Left ventricle myocardium inferior (tissue), 1 donor: ENCODE data around the gene CREB5. TPM values are rescaled to one million over a fixed set of nuclear protein-coding genes. Genes with fewer than 3 reads are reported as not detected.

Experiments
- DNase-seq: peaks from one replicate; pipeline ENCODE4 v3.0.0-alpha.2; 2020
- H3K27ac ChIP-seq: fragments of 200-600 bp; replicated peaks from 2 replicates; pipeline ENCODE4 v1.8.0; 2021
- H3K27me3 ChIP-seq: fragments of 200-600 bp; 2 replicates; pipeline ENCODE4 v1.8.0; 2021; ENCODE audit warnings: low read depth
- H3K36me3 ChIP-seq: fragments of 200-600 bp; 2 replicates; pipeline ENCODE4 v1.8.0; 2021
- H3K4me1 ChIP-seq: fragments of 200-600 bp; 2 replicates; pipeline ENCODE4 v1.8.0; 2021
- H3K4me3 ChIP-seq: fragments of 200-600 bp; 2 replicates; pipeline ENCODE4 v1.8.0; 2021; ENCODE audit warnings: mild to moderate bottlenecking, moderate library complexity
- H3K9me3 ChIP-seq: fragments of 200-600 bp; replicated peaks from 2 replicates; pipeline ENCODE4 v1.8.0; 2021
- CTCF ChIP-seq: fragments of 200-600 bp; IDR thresholded peaks from 2 replicates; pipeline ENCODE4 v1.8.0; 2021; ENCODE audit warnings: antibody characterized with exemption, mild to moderate bottlenecking, borderline replicate concordance
- intact Hi-C: fragments of 100-400 bp; cut with micrococcal nuclease; formaldehyde crosslinking; loops from one replicate; pipeline ENCODE4 v1.11.0; 2022
- total RNA-seq: library from RNA; stranded (reverse); fragmentation: NEBNext Ultra II Directional; extraction: Animal tissue kit (Norgen Biotek cat#: 25700); gene quantifications from one replicate; pipeline ENCODE4 v1.2.1, GENCODE V29; 2021
- donor health status: DM: no; HTN: yes; CAD: no; lungs with severe emphysema.

Gene CREB5
- total RNA-seq, 1 donor from 2014 or later = 9.8 TPM

GRCh38 chr7:28558236-28558635 lies 145.9 kb downstream of the CREB5 start:
- no peak overlapping the region for H3K4me3 ChIP-seq
- H3K9me3 ChIP-seq = no peaks in the 10 kb centered on the region
- no peaks in the 10 kb centered on the region for H3K36me3 ChIP-seq
- H3K27me3 ChIP-seq = no peaks in the 10 kb centered on the region
- H3K4me1 ChIP-seq = peaks cover 14% of the 10 kb centered on the region
- intact Hi-C loops = no loop called here
- TF ChIP-seq CTCF = no peak
- no peak for DNase-seq
- no peak overlapping the region for H3K27ac ChIP-seq

GRCh38 chr7:28560767-28561166 lies 148.4 kb downstream of the CREB5 start:
- Histone ChIP-seq H3K4me3 (no peak overlapping the region), H3K27ac (no peak overlapping the region), H3K36me3 (no peaks in the 10 kb centered on the region), H3K4me1 (no peaks in the 10 kb centered on the region), H3K27me3 (no peaks in the 10 kb centered on the region), H3K9me3 (no peaks in the 10 kb centered on the region)
- intact Hi-C loops = no loop called here
- TF ChIP-seq CTCF = no peak
- DNase-seq = no peak

GRCh38 chr7:28564033-28564432 lies 151.7 kb downstream of the CREB5 start:
- DNase-seq = no peak
- no peaks in the 10 kb centered on the region for H3K36me3 ChIP-seq
- no peaks in the 10 kb centered on the region for H3K4me1 ChIP-seq
- H3K27me3 ChIP-seq = no peaks in the 10 kb centered on the region
- no peak overlapping the region for H3K27ac ChIP-seq
- H3K4me3 ChIP-seq = no peak overlapping the region
- H3K9me3 ChIP-seq = no peaks in the 10 kb centered on the region
- no peak for TF ChIP-seq CTCF
- intact Hi-C loops = no loop called here

- Histone ChIP-seq H3K9me3 (no peaks in the 10 kb centered on the region), H3K27ac (no peak overlapping the region), H3K36me3 (no peaks in the 10 kb centered on the region), H3K27me3 (no peaks in the 10 kb centered on the region), H3K4me1 (no peaks in the 10 kb centered on the region), H3K4me3 (no peak overlapping the region)
- DNase-seq = no peak
- no peak for TF ChIP-seq CTCF
- intact Hi-C loops = no loop called here
These were observed 152.5 kb downstream of the CREB5 start for GRCh38 chr7:28564755-28565374.

GRCh38 chr7:28565980-28566379 lies 153.7 kb downstream of the CREB5 start:
- no peak overlapping the region for H3K4me3 ChIP-seq
- no peaks in the 10 kb centered on the region for H3K9me3 ChIP-seq
- no peak for TF ChIP-seq CTCF
- H3K27me3 ChIP-seq = no peaks in the 10 kb centered on the region
- DNase-seq = no peak
- H3K27ac ChIP-seq = no peak overlapping the region
- H3K4me1 ChIP-seq = no peaks in the 10 kb centered on the region
- intact Hi-C loops = no loop called here
- no peaks in the 10 kb centered on the region for H3K36me3 ChIP-seq
